ENCODE data around the gene WDFY4.

The WDFY4 gene

GRCh38 chr10:48904861-48905260 is 220.2 kb downstream of the WDFY4 start:
- TF ChIP-seq, protein P1, sequence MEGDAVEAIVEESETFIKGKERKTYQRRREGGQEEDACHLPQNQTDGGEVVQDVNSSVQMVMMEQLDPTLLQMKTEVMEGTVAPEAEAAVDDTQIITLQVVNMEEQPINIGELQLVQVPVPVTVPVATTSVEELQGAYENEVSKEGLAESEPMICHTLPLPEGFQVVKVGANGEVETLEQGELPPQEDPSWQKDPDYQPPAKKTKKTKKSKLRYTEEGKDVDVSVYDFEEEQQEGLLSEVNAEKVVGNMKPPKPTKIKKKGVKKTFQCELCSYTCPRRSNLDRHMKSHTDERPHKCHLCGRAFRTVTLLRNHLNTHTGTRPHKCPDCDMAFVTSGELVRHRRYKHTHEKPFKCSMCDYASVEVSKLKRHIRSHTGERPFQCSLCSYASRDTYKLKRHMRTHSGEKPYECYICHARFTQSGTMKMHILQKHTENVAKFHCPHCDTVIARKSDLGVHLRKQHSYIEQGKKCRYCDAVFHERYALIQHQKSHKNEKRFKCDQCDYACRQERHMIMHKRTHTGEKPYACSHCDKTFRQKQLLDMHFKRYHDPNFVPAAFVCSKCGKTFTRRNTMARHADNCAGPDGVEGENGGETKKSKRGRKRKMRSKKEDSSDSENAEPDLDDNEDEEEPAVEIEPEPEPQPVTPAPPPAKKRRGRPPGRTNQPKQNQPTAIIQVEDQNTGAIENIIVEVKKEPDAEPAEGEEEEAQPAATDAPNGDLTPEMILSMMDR (IDR thresholded peaks at IDR 0.05): no peak

GRCh38 chr10:48905311-48905710 is 220.6 kb downstream of the WDFY4 start:
- TF ChIP-seq, protein P1 (IDR thresholded peaks at IDR 0.05): no peak

- TF ChIP-seq, protein P1 (IDR thresholded peaks at IDR 0.05): no peak
These were observed 222.2 kb downstream of the WDFY4 start for GRCh38 chr10:48906841-48907240.

GRCh38 chr10:48907730-48908129 is 223.1 kb downstream of the WDFY4 start:
- TF ChIP-seq, protein P1 (IDR thresholded peaks at IDR 0.05): no peak

GRCh38 chr10:48910548-48910947 is 225.9 kb downstream of the WDFY4 start:
- TF ChIP-seq, protein P1 (IDR thresholded peaks at IDR 0.05): no peak

- TF ChIP-seq, protein P1 (IDR thresholded peaks at IDR 0.05): no peak
These were observed 229.0 kb downstream of the WDFY4 start for GRCh38 chr10:48913674-48914073.

- TF ChIP-seq, protein P1 (IDR thresholded peaks at IDR 0.05): no peak
These were observed 239.1 kb downstream of the WDFY4 start for GRCh38 chr10:48923748-48924147.

DNA sequence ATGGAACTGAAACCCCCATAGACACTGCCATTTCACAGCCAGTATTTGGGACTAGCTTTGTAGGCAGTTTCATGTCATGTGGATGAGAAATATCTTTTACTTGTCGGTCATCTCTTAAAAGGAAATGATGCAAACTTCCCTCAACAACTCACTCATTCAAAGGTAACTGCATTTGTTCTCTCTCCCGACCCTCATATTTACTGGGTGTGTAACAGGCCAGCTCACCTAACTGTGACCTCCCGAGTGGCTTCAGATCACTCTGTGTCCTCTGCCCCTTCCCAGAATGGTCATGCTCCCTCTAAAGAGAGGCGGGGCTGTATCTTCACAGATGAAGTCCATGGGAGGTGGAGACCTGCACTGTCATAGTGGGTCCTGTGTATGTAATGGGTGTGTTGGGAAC is 240.3 kb downstream of the WDFY4 start:
- TF ChIP-seq, protein P1 (IDR thresholded peaks at IDR 0.05): no peak

Data from LNCAP (cell line).